T-helper 2 cell treated with Interferon-gamma antibody and Interleukin-4, amounts not matched to agents 5 μg/mL and 100 μg/mL, for 36 hours (primary cell): Measurements from ENCODE around the gene OR7C1.
"Not testable (repeated sequence)": the region's sequence is repeated elsewhere in the genome, so short reads cannot be mapped to it uniquely, and the experiment has no call there.

ENCODE experiments used
- DNase-seq: peaks from one replicate; pipeline ENCODE4 v3.0.0; 2021; ENCODE audit warnings: low spot score
- H3K27ac Mint-ChIP-seq: one replicate; pipeline ENCODE4 v1.8.0; 2021; ENCODE audit warnings: mild to moderate bottlenecking, mixed read lengths
- H3K27me3 Mint-ChIP-seq: one replicate; pipeline ENCODE4 v1.8.0; 2021; ENCODE audit warnings: low read depth, mixed read lengths
- H3K36me3 Mint-ChIP-seq: one replicate; pipeline ENCODE4 v1.8.0; 2021; ENCODE audit warnings: low read depth, mixed read lengths
- H3K4me1 Mint-ChIP-seq: one replicate; pipeline ENCODE4 v1.8.0; 2021; ENCODE audit warnings: low read depth, mixed read lengths
- H3K4me3 Mint-ChIP-seq: one replicate; pipeline ENCODE4 v1.8.0; 2022; ENCODE audit warnings: mild to moderate bottlenecking, moderate library complexity, mixed read lengths
- H3K9me3 Mint-ChIP-seq: one replicate; pipeline ENCODE4 v1.8.0; 2021; ENCODE audit warnings: mixed read lengths

The OR7C1 gene

DNA sequence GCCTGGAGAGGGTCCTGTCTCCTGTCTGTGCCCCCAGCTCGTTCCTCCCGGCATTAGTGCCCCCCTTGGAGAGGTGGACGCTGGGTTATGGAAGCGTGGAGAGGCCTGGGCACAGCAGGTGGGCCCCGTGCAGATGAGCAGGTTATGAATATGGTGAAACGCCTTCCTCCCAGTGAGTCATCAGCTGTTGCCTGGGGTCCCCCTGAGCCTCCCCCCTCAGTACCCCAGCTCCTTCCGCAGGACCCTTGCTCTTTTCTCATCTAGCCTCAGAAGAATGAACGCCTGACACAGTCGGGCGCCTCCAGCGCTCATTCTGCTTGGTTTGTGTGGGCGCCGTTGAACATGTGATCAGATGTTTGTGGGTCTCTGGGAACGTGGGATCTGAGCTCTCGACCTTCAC is 69.1 kb downstream of the OR7C1 start:
- not testable (repeated sequence) for H3K27ac Mint-ChIP-seq, H3K4me1 Mint-ChIP-seq, DNase-seq, H3K9me3 Mint-ChIP-seq, H3K36me3 Mint-ChIP-seq, H3K4me3 Mint-ChIP-seq, H3K27me3 Mint-ChIP-seq

DNA sequence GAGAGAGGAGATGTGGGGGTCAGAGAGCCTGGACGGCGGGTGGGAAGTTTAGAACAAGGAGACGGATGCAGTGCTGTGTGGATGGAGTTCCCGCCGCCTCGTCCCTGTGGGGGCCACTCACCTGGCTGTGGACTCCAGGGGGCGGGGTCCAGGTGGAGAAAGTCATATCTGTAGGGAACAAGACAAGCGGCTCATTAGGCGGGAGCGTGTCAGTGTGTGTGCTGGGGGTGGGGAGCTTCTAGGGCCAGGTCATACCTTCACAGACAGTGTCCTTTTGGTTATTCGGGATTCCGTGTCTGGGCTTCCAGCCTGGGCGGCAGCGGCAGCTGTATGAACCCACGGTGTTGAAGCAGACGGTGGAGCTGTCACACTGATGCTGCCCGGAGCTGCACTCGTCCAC is 69.6 kb downstream of the OR7C1 start:
- not testable (repeated sequence) for H3K27ac Mint-ChIP-seq, H3K4me3 Mint-ChIP-seq, H3K36me3 Mint-ChIP-seq, DNase-seq, H3K9me3 Mint-ChIP-seq, H3K27me3 Mint-ChIP-seq, H3K4me1 Mint-ChIP-seq

DNA sequence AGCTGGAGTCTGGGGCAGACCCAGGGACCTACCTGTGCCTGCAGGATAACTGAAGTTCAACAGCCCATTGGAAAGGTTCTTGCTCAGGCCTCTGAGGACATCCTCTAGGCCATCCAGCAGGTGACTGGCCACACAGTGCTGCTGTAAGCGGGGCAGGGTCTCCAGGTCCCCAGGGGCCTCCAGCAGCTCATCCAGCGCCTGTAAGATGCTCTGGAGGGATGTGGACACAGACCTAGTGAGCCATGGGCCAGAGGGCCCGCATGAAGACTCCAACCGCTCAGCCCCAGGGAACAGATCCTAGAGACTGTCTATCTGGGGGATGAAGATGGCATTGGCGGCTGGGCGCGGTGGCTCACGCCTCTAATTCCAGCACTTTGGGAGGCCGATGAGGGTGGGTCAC is 70.6 kb downstream of the OR7C1 start:
- H3K9me3 Mint-ChIP-seq: no peaks in the 10 kb centered on the region

DNA sequence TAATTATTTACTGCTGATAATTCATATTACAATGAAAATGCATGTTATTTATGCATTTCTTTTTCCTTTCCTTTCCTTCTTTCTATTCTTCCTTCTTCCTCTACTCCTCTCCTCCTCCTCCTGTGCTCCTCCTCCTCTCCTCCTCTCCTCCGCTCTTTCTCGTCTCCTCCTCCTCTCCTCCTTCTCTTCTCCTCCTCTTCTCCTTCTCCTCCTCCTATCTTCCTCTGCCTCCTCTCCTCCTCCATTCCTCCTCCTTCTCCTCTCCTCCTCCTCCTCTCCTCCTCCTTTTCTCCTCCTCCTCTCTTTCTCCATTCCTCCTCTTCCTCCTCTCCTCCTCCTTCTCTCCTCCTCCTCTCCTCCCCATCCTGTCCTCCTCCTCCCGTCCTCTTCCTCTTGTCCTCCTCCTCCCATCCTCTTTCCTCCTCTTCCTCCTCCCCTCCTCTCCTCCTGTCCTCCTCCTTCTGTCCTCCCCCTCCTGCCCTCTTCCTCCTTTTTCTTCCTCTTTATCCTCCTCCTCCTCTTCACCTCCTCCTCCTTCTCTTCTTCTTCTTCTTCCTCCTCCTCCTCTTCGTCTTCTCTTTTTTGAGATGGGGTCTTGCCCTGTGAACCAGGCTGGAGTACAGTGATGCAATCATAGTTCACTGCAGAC is 71.4 kb downstream of the OR7C1 start:
- no peaks in the 10 kb centered on the region for H3K9me3 Mint-ChIP-seq
- no peaks in the 10 kb centered on the region for H3K27me3 Mint-ChIP-seq
- no peak for DNase-seq
- H3K4me3 Mint-ChIP-seq: no peak overlapping the region
- H3K4me1 Mint-ChIP-seq: no peaks in the 10 kb centered on the region
- H3K36me3 Mint-ChIP-seq: peaks cover 3% of the 10 kb centered on the region
- no peak overlapping the region for H3K27ac Mint-ChIP-seq

More for the DNA sequence above, 70.6 kb downstream of the OR7C1 start:
- DNase-seq: no peak
- H3K27me3 Mint-ChIP-seq: no peaks in the 10 kb centered on the region
- no peak overlapping the region for H3K27ac Mint-ChIP-seq
- no peaks in the 10 kb centered on the region for H3K4me1 Mint-ChIP-seq
- no peak overlapping the region for H3K4me3 Mint-ChIP-seq
- peaks cover 3% of the 10 kb centered on the region for H3K36me3 Mint-ChIP-seq

DNA sequence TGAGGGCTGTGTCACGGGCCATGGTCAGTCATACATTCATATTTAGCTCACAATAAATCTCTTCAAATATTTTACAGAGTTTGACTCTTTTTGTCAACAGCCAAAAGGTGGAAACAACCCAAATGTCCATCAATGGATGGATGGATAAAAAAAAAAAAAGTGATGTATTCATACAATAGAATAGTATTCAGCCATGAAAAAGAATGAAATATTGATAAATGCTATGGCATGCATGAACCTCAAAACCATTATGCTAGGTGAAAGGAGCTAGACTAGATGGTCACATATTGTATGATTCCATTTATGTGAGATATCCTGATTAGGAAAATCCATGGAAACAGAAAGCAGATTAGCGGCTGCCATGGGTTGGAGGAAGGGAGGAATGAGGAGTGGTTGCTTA is 72.9 kb downstream of the OR7C1 start:
- no peaks in the 10 kb centered on the region for H3K4me1 Mint-ChIP-seq
- no peak overlapping the region for H3K4me3 Mint-ChIP-seq
- H3K27ac Mint-ChIP-seq: no peak overlapping the region
- no peaks in the 10 kb centered on the region for H3K9me3 Mint-ChIP-seq
- H3K27me3 Mint-ChIP-seq: no peaks in the 10 kb centered on the region
- no peak for DNase-seq
- peaks cover 3% of the 10 kb centered on the region for H3K36me3 Mint-ChIP-seq

DNA sequence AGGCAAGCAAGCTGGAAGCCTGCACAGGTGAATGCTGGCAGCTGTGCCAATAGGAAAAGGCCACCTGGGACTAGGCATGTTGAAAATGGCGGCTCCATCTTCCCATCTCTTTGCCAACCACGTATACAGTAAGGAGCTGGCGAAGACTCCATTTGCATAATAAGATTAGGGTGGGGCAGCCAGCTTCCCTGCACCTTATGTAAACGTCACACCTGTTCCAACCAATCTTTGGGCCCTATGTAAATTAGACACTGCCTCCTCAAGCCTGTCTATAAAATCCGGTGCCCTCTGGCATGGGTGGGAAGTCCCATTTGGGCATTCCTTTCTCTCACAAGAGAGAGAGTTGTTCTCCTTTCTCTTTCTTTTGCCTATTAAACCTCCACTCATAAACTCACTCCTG is 73.4 kb downstream of the OR7C1 start:
- no peak for DNase-seq
- no peaks in the 10 kb centered on the region for H3K4me1 Mint-ChIP-seq
- no peaks in the 10 kb centered on the region for H3K9me3 Mint-ChIP-seq
- no peak overlapping the region for H3K4me3 Mint-ChIP-seq
- H3K36me3 Mint-ChIP-seq: peaks cover 3% of the 10 kb centered on the region
- H3K27me3 Mint-ChIP-seq: no peaks in the 10 kb centered on the region
- no peak overlapping the region for H3K27ac Mint-ChIP-seq

DNA sequence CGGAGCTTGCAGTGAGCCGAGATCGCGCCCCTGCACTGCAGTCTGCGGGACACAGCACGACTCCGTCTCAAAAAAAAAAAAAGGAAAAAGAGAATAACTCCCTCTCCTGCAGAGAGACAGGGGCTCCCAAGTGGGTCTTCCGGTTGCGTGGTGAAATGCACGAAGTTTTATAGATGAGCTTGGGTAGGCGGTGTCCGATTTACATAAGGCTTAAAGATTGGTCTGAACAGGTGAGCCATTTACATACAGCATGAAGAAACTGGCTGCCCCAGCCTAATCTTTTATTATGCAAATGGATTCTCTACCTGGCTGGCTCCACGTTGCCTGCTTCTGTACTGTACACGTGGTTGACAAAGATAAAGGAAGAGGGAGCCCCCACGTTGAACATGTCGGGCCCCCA is 76.2 kb downstream of the OR7C1 start:
- H3K4me3 Mint-ChIP-seq: no peak overlapping the region
- no peaks in the 10 kb centered on the region for H3K9me3 Mint-ChIP-seq
- H3K27me3 Mint-ChIP-seq: no peaks in the 10 kb centered on the region
- H3K4me1 Mint-ChIP-seq: no peaks in the 10 kb centered on the region
- no peak overlapping the region for H3K27ac Mint-ChIP-seq
- no peak for DNase-seq
- H3K36me3 Mint-ChIP-seq: no peaks in the 10 kb centered on the region

DNA sequence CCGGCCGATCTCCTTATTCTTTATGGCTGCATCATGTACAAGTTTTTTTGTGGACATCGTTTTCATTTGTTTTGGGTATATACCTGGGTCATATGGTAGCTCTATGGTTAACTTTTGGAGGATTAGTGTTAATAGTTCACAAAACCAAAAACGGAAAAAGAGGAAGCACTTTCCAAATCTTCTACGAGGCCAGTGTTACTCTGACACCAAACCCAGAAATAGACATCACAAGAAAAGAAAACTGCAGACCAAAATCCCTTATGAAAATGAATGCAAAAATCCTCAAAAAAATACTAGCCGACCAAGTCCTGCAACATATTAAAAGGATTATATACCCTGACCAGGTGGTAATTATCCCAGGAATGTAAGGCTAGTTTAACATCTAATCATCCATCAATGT is 86.4 kb downstream of the OR7C1 start:
- Mint-ChIP-seq H3K4me1 (no peaks in the 10 kb centered on the region), H3K27ac (no peak overlapping the region), H3K4me3 (no peak overlapping the region), H3K36me3 (no peaks in the 10 kb centered on the region), H3K27me3 (no peaks in the 10 kb centered on the region), H3K9me3 (no peaks in the 10 kb centered on the region)
- DNase-seq: no peak
